Retina (tissue), 1 donor: ENCODE measurements around the gene LYSMD2.
"Not testable (repeated sequence)": the region's sequence is repeated elsewhere in the genome, so short reads cannot be mapped to it uniquely, and the experiment has no call there.

Experiments
- DNase-seq: peaks from one replicate; pipeline ENCODE4 v3.0.0-alpha.2; 2016

LYSMD2 gene

GRCh38 chr15:51737522-51738305 lies at the start of gene LYSMD2:
TSS of gene LYSMD2 (minus strand) at chr15:51737655. CDS start at chr15:51737622, 33 bp downstream.
- peak; percentile 83 for DNase-seq

- not testable (repeated sequence) for DNase-seq
Measured at GRCh38 chr15:51787130-51787529, 49.7 kb upstream of the LYSMD2 start.

GRCh38 chr15:51783967-51784366 lies 46.5 kb upstream of the LYSMD2 start:
- DNase-seq: no peak

GRCh38 chr15:51782357-51782896 lies 45.0 kb upstream of the LYSMD2 start:
- no peak for DNase-seq

GRCh38 chr15:51781506-51781905 lies 44.1 kb upstream of the LYSMD2 start:
- DNase-seq: no peak

GRCh38 chr15:51780636-51781035 lies 43.2 kb upstream of the LYSMD2 start:
- no peak for DNase-seq

- DNase-seq: peak; percentile 61
Measured at GRCh38 chr15:51776952-51777569, 39.6 kb upstream of the LYSMD2 start.

GRCh38 chr15:51775967-51776816 lies 38.7 kb upstream of the LYSMD2 start:
- DNase-seq: peak; percentile 48

- DNase-seq: no peak
Measured at GRCh38 chr15:51774916-51775315, 37.5 kb upstream of the LYSMD2 start.

- no peak for DNase-seq
Measured at GRCh38 chr15:51771773-51772172, 34.3 kb upstream of the LYSMD2 start.

GRCh38 chr15:51770902-51771301 lies 33.4 kb upstream of the LYSMD2 start:
- DNase-seq: no peak

GRCh38 chr15:51768018-51768417 lies 30.6 kb upstream of the LYSMD2 start:
- DNase-seq: no peak

GRCh38 chr15:51766341-51766740 lies 28.9 kb upstream of the LYSMD2 start:
- no peak for DNase-seq

GRCh38 chr15:51765751-51766150 lies 28.3 kb upstream of the LYSMD2 start:
- DNase-seq: no peak

- DNase-seq: no peak
Measured at GRCh38 chr15:51760805-51761204, 23.4 kb upstream of the LYSMD2 start.

- no peak for DNase-seq
Measured at GRCh38 chr15:51759557-51760070, 22.2 kb upstream of the LYSMD2 start.

GRCh38 chr15:51758645-51759044 lies 21.2 kb upstream of the LYSMD2 start:
- no peak for DNase-seq

- DNase-seq: no peak
Measured at GRCh38 chr15:51757450-51757849, 20.0 kb upstream of the LYSMD2 start.

- DNase-seq: no peak
Measured at GRCh38 chr15:51756482-51756881, 19.0 kb upstream of the LYSMD2 start.

- no peak for DNase-seq
Measured at GRCh38 chr15:51755790-51756189, 18.3 kb upstream of the LYSMD2 start.

- DNase-seq: no peak
Measured at GRCh38 chr15:51754267-51754666, 16.8 kb upstream of the LYSMD2 start.

GRCh38 chr15:51752888-51753287 lies 15.4 kb upstream of the LYSMD2 start:
- DNase-seq: no peak
